HS-27A (cell line): ENCODE results near the gene VEGFD.

ENCODE experiments used
- DNase-seq: peaks from one replicate; pipeline ENCODE4 v3.0.0-alpha.2; 2012; ENCODE audit warnings: low read depth, missing footprints

Gene VEGFD

GRCh38 chrX:15384304-15384703 lies at the start of gene VEGFD:
Gene VEGFD, minus strand, starts transcription at chrX:15384413. Its CDS starts 467 bp downstream, at chrX:15383946.
- DNase-seq: no peak

GRCh38 chrX:15430584-15430983 lies 46.4 kb upstream of the VEGFD start:
- DNase-seq: no peak

GRCh38 chrX:15430076-15430475 lies 45.9 kb upstream of the VEGFD start:
- DNase-seq: no peak

GRCh38 chrX:15425024-15425423 lies 40.8 kb upstream of the VEGFD start:
- no peak for DNase-seq

- no peak for DNase-seq
Measured at GRCh38 chrX:15418707-15419181, 34.5 kb upstream of the VEGFD start.

- DNase-seq: no peak
Measured at GRCh38 chrX:15418041-15418706, 34.0 kb upstream of the VEGFD start.

GRCh38 chrX:15416133-15416993 lies 32.1 kb upstream of the VEGFD start:
- DNase-seq: no peak

- DNase-seq: no peak
Measured at GRCh38 chrX:15413101-15413500, 28.9 kb upstream of the VEGFD start.

- no peak for DNase-seq
Measured at GRCh38 chrX:15410947-15411346, 26.7 kb upstream of the VEGFD start.

GRCh38 chrX:15410430-15410829 lies 26.2 kb upstream of the VEGFD start:
- DNase-seq: no peak

- no peak for DNase-seq
Measured at GRCh38 chrX:15405846-15406245, 21.6 kb upstream of the VEGFD start.

- DNase-seq: no peak
Measured at GRCh38 chrX:15404401-15405096, 20.3 kb upstream of the VEGFD start.

- no peak for DNase-seq
Measured at GRCh38 chrX:15401378-15401777, 17.2 kb upstream of the VEGFD start.

- no peak for DNase-seq
Measured at GRCh38 chrX:15399962-15400391, 15.8 kb upstream of the VEGFD start.

- DNase-seq: no peak
Measured at GRCh38 chrX:15398874-15399273, 14.7 kb upstream of the VEGFD start.

GRCh38 chrX:15395789-15396188 lies 11.6 kb upstream of the VEGFD start:
- no peak for DNase-seq

- no peak for DNase-seq
Measured at GRCh38 chrX:15391850-15392249, 7.6 kb upstream of the VEGFD start.

- no peak for DNase-seq
Measured at GRCh38 chrX:15382813-15383212, 1.4 kb downstream of the VEGFD start.

- DNase-seq: no peak
Measured at GRCh38 chrX:15376956-15377355, 7.3 kb downstream of the VEGFD start.

GRCh38 chrX:15373976-15374375 lies 10.2 kb downstream of the VEGFD start:
- DNase-seq: no peak

- no peak for DNase-seq
Measured at GRCh38 chrX:15366506-15367352, 17.5 kb downstream of the VEGFD start.

- no peak for DNase-seq
Measured at GRCh38 chrX:15359701-15360100, 24.5 kb downstream of the VEGFD start.
